GM12801 (cell line): Measurements from ENCODE around the gene HTR3C.

ENCODE experiments used
- CTCF ChIP-seq: IDR thresholded peaks from one replicate; pipeline ENCODE4 v1.5.1; 2011; ENCODE audit warnings: control low read depth; ENCODE audit not compliant: insufficient read length; ENCODE audit errors: extremely low read depth

HTR3C gene, protein sequence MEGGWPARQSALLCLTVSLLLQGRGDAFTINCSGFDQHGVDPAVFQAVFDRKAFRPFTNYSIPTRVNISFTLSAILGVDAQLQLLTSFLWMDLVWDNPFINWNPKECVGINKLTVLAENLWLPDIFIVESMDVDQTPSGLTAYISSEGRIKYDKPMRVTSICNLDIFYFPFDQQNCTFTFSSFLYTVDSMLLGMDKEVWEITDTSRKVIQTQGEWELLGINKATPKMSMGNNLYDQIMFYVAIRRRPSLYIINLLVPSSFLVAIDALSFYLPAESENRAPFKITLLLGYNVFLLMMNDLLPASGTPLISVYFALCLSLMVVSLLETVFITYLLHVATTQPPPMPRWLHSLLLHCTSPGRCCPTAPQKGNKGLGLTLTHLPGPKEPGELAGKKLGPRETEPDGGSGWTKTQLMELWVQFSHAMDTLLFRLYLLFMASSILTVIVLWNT

DNA sequence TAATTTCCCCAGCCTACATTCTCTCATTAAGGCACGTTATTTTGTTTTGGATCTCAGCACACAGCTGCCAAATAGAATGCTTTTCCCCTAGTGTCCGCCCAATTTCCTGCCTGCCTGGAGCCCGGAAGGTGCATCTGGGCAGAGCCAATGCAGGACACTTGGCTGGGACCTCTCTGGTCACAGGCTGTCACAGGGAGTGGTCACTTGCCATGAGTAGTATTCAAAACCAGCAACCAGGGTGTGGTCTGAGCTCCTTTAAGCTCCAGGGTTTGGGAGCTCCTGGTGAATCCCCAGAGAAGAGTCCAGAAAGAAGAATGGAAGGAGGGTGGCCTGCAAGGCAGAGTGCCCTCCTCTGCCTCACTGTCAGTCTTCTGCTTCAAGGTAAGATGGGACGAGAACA lies at the start of gene HTR3C:
Gene HTR3C (plus strand): TSS at position 281 of the 400 bp plus-strand sequence. CDS start 34 bp downstream, at position 315.
- TF ChIP-seq CTCF = no peak

- no peak for TF ChIP-seq CTCF
These were observed 49.5 kb upstream of the HTR3C start for GRCh38 chr3:184003187-184003967.

DNA sequence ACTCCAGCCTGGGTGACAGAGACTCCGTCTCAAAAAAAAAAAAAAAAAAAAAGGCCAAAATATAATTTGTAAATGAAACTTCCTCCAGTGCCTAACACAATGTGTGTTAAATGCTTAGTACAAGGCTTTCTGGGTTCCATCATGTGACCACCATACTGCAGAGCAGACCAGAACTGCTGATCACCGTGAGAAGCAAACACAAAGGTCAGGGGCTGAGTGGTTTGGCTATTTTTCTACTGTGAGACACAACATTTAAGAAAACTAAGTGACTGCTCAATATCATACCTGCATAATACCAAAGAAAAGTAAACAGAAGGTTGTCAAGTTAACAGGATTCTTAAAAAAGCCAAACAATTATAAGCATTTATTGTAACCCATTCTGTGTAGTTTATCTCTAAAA lies 48.4 kb upstream of the HTR3C start:
- no peak for TF ChIP-seq CTCF

DNA sequence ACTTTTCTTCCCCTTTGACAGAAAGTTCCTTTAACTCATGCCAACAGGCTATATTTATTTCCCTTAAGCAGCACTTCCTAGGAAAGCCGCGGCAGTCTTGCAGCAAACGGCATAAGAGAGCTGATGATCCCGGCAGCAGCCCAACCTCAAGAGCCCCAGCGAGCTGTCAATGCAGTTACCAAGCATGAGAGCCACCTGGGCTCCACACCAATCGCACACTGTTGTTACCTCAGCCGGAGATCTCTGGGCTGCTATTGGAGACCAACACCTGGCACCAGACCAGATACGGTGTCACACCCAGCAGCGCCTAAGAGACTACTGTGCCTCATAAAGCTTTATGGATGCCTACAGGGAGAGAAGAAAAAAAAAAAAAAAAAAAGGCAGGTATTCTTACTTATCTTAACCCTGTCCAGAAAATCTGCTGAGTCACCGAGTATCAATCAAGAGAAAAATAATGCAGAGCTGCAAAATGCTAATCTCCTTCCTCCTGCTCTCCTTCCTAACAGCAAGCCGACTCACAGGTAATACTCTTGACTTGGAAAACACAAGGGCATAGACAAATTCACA lies 46.8 kb upstream of the HTR3C start:
- TF ChIP-seq CTCF = no peak

- TF ChIP-seq CTCF = no peak
These were observed 44.7 kb upstream of the HTR3C start for GRCh38 chr3:184008161-184008560.

GRCh38 chr3:184011230-184011876 lies 41.5 kb upstream of the HTR3C start:
- TF ChIP-seq CTCF = no peak
